GM11168 (cell line): ENCODE results near the gene C4orf54.

ENCODE experiments used
- in situ Hi-C: fragments of 300-500 bp; cut with MboI; formaldehyde crosslinking; loops from one replicate; pipeline ENCODE4 v1.12.0; 2022; ENCODE audit warnings: low sequenced_read_pairs; ENCODE audit not compliant: unreplicated experiment

C4orf54 gene

DNA sequence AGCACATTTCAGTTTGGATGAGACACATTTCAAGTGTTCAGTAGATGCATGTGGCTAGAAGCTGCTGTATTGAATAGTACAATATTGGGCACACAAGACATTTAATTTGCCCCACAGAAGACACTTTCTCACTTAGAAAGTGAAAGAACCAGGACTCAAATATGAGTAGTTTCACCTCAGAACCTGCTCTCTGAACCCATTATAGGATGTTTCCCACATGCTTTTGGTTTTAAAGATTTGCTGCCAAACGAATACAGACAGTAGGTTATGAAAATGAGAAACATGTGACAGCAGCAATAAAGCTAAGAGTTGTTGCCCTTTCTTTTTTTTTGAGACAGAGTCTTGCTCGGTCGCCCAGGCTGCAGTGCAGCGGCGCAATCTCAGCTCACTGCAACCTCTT, 32.3 kb downstream of the C4orf54 start:
- in situ Hi-C loops: no loop called here

DNA sequence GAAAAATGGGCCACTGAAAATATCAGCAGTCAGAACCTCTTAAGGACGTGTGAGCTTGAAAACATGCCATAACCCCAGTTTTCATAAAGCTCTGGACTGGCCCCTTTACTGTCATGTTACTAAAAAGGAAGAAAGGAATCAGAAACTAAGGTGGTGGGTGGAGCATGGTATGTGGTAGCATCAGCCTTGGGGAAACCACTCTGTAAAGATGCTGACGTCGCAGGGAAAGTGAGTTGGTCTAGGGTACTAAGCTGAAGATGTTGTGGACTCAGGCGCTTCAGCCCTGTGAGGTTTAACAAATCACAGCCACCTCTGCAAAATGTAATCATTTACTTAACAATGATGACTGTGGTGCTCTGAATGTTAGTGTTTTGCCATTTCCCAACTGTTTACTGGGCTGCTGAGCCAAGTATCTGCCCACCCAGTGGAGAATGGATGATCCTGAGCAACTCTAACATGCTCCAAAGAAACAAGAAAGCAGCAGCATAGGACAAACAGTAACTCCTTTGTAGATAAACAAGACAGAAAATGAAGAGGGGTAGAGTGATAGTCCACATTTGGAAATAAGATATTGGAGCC, 33.4 kb downstream of the C4orf54 start:
- in situ Hi-C loops: no loop called here

DNA sequence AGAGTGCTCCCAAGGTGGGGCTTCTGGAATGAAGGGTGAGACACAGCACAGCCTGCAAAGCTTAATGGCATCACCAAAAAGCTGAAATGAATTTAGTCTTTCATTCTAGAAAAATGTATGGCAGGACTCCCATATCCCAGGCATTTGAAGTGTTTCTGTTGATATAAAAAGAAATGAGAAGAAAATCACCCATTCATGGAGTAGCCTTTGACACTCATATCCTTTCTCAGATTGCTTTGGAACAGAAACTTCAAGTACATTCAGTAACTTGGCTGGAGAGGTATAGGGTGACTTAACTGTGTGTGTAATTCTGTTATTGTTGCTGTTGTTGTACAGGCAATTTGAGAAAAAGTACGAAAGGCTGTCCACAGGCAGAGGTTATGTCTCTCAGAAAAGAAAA, 35.3 kb downstream of the C4orf54 start:
- in situ Hi-C loops: no loop called here

DNA sequence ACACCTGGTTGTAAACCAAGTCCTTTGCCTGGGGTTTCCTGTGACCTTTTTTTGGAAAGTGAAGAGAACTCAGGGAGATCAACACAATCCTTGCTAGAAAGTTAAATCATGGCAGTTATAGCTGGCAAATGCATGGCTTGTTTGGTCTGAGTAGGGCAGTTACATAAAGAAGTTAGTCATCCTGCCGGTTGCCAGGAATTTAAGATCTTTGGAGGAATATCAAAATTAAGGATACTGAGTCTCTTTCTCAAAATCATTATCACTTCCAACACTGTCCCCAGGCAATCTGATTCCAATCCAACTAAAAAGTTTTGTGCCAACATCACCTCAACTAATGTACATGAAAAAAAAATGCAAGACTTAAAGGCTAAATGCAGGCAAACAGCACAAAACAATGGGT, 40.3 kb downstream of the C4orf54 start:
- in situ Hi-C loops: no loop called here

DNA sequence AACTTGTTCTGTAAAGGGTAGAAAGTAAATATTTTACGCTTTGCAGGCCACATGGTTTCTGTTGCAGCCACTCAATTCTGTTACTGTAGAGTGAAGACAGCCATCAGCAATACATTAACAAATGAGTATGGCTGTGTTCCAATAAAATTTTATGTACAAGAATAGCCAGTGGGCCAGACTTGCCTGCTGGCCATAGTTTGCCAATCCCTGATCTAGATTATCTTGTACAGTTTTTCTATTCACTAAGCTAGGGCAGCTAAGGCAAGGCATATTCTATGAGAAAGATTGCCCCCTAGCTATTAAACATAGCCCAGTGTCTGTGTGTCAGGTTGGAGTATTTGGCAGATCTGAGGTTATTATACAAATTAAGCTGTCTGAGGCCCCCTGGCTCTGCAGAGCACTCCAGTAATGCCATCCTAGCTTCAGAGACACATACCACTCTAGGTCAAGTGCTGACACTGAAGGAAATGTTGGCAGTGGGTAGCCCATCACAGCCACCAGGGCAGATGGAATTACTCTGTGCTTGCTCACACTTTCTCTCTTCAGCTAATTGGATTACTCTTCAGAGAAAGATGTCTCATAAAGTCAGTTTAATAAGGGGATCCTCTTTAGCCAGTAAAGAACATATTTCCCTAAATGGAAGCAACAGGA, 42.3 kb downstream of the C4orf54 start:
- in situ Hi-C loops: no loop called here

DNA sequence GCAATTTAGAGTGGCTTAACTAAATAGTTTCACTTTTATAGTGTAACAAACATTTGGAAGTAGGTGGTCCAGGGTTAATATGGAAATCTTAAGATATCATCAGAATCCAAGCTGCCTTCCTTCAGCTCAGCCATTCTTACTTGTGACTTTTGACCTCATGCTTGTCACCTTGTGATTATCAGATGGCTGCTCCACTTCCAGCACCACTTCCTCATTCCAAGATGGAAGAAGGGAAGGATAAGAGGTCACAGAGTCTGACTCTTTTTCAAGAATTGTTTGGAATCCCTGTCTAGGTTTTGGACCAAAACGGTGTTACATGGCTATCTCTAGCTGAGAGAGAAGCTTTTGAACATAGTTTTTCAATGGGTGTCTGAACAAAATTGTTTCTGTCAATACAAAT, 43.1 kb downstream of the C4orf54 start:
- in situ Hi-C loops: no loop called here

DNA sequence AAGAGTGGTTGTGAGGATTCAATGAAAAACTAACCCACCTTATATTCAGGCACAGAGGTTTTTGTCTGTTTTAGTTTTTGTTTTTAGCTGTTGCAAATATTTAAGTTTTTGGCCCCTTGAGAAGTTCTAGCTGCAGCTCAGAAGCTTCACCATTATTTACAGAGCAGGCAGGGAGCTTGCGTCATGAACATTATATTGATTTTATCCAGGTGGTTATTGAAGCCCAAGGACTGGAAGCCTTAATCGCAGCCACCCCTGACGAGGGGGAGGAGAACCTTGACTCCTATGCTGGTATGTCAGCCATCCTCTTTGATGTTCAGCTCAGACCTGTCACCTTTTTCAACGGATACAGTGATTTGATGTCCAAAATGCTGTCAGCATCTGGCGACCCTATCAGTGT, 44.9 kb downstream of the C4orf54 start:
- in situ Hi-C loops: no loop called here

DNA sequence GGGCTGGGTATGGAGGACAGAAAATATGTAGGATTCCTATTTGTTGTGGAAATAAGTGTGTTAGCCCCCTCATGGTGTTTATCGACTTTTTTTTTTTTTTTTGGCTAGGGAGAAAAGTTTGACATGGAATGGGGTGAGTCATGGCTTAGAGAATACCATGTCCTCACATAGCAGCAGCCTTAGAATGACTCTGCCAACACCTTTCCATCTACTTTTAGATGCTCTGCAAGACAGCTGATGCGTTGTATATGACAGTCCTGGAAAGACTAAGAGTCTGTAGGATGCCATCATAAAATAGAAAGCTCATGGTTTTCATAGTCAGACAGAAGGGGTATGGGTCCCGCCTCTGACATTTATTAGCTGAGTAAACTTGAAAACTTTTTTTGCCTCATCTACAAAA, 45.3 kb downstream of the C4orf54 start:
- in situ Hi-C loops: no loop called here

DNA sequence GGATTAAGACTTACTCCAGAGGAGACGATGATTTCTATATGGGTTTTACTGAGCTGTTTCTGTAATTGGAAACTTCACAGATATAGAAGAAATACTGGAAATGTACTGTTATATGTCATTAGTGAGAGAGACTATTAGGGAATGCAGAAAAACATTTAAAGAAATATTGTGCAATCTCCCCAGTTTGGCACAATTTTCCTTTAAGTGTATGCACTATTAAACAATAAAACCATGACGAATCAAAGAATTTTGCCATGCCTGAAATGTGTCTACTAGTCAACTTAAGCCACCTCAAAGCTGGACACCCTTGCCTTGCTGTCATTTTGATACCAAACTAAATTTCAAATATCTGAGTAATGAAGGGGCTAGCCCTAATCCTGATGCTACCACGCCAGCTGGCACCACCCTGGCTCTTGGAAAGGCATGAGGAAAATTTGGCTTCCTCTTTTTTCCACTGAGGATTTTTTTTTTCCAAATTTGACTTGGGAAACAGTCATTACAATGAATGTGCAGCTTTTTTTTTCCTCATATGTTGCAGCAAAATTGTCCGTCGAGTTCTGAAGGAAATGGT, 46.9 kb downstream of the C4orf54 start:
- in situ Hi-C loops: no loop called here

DNA sequence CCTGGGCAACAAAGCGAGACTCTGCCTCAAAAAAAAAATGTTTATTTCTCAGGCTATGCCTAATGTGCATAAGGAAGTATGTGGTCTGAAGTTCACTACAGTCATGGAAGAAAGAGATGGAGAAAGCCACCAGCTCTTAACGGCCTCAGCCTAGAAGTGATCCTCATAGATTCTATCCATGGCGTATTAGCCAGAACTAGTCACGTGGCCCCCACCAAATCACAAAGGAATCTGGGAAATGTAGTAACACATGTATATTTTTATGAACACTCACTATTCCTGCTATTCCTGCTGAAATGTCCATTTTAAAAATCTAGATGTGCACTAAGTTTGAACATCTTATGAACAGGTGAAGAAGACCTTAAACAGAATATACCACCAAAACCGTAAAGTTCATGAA, 49.2 kb downstream of the C4orf54 start:
- in situ Hi-C loops: no loop called here
